GM10248 (cell line): ENCODE measurements around the gene BTG4.
A peak's percentile ranks its signal among the peaks of the same experiment; 100 is the strongest.

Source experiments
- CTCF ChIA-PET: fragments of 300-600 bp; sonication (Branson Sonifier 250); formaldehyde crosslinking; extraction: SDS; loops from one replicate; lab custom pipeline; 2021; ENCODE audit warnings: antibody characterized with exemption; lab: Yijun Ruan, JAX
- POLR2A ChIA-PET: fragments of 350-650 bp; sonication (Branson Sonifier 250); formaldehyde crosslinking; extraction: SDS; loops from one replicate; lab custom pipeline; 2020; ENCODE audit warnings: antibody characterized with exemption; lab: Yijun Ruan, JAX
- DNase-seq: peaks from one replicate; pipeline ENCODE4 v3.0.0; 2012; ENCODE audit errors: extremely low spot score
- CTCF ChIP-seq: IDR thresholded peaks from 2 replicates; pipeline ENCODE4 v1.5.1; 2012; ENCODE audit warnings: mild to moderate bottlenecking, low read depth; ENCODE audit errors: extremely low read depth, missing control alignments, control extremely low read depth

Gene BTG4

GRCh38 chr11:111452817-111453552 is 59.2 kb downstream of the BTG4 start:
- ChIA-PET CTCF (interaction anchor here (1.1 to 4.8 kb wide), 3 partner anchors 8 to 382 kb away, joined by 3 to 19 read pairs (median 3); no protein-coding TSS in a partner anchor), POLR2A (no interaction called here)
- no peak for DNase-seq
- TF ChIP-seq CTCF = no peak

GRCh38 chr11:111452146-111452545 is 60.0 kb downstream of the BTG4 start:
- CTCF ChIA-PET = interaction anchor here (4.8 kb wide), 1 partner anchor 170 kb away, joined by 19 read pairs; no protein-coding TSS in a partner anchor

DNA sequence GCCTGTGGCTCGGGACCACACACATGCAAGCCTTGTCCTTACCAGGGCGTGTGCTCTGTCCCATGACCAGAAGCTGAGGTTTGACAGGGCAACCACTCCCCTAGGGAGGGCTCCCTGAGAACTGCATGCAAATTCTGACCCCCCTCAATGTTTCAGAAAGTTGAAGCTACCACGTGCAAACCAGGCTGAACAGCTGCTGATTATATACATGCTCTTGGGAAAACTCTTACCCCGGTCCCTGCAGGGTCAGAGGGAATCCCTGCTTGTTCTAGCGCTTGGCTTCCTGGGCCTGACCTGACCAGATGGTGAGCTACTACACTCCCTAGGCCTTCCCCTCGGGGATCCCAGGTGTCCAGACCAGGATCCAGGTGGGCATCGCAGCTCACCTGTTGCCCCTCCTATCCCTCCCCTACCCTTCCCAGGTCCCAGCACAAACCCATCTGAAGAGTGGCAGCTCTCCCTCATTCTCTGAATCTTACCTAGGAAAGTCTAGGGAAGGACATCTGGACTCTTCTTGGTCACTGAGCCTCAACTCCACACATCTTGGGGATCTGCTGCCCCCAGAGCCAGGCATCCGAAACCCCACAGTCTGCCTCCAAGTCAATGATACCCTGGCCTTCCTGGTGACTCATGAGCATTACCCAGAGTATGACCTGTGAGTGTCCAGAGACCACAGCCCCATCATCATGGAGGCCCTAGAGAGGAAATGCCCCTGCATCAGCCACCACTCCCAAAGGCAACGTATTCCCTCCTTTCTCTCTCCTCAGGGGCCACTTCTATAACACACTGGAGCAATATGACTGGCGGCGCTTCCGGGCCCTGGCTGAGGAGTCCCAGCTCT is 61.5 kb downstream of the BTG4 start:
- peak; percentile 43 for DNase-seq
- ChIA-PET POLR2A (interaction anchor here (0.6 kb wide), 1 partner anchor 39 kb away, joined by 3 read pairs; no protein-coding TSS in a partner anchor), CTCF (interaction anchor here (0.9 to 4.8 kb wide), 10 partner anchors 10 to 181 kb away, joined by 3 to 19 read pairs (median 4); no protein-coding TSS in a partner anchor)
- TF ChIP-seq CTCF = no peak

More at GRCh38 chr11:111452146-111452545, 60.0 kb downstream of the BTG4 start:
- POLR2A ChIA-PET = no interaction called here
- TF ChIP-seq CTCF = no peak
- DNase-seq = no peak

- ChIA-PET POLR2A (interaction anchor here (0.6 kb wide), 2 partner anchors 40 to 167 kb away, joined by 3 to 7 read pairs; no protein-coding TSS in a partner anchor), CTCF (interaction anchor here (0.9 to 4.8 kb wide), 10 partner anchors 11 to 180 kb away, joined by 3 to 19 read pairs (median 4); no protein-coding TSS in a partner anchor)
- no peak for TF ChIP-seq CTCF
- DNase-seq = no peak
Measured at GRCh38 chr11:111449696-111450479, 62.3 kb downstream of the BTG4 start.

DNA sequence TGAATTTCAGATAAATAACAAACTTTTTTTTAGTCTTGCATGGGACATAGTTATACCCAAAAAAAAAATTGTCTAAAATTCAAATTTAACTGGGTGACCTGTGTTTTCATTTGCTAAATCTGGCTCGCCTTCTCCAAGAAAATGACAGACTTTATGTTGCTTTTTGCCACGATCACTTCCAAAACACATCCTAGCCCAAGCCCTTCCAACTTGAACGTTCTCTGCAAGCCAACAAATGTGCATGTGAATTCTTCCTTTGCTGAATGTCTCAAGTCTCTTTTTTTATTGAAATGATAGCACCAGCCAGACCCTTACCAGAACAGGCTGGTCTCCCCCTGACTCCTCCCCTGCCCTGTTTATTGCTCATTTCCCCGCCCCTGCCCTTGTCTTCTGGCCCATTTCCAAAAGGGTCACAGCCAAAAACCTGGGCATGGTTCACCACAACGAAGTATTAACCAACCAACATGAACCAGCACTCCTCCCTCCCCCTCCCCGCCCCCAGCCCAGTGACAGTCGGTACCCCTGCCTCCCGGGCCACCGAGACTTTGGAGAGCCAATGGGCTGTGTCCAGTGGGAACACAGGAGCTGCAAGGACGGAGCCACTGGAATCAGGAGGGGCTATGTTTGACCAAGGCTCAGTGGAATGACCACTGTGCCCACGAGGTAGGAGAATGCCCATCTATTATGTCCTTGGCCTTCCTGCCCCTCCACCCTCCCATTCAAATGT is 63.2 kb downstream of the BTG4 start:
- CTCF ChIA-PET = interaction anchor here (1.8 to 4.8 kb wide), 3 partner anchors 20 to 167 kb away, joined by 10 to 122 read pairs (median 19); no protein-coding TSS in a partner anchor
- TF ChIP-seq CTCF = no peak
- POLR2A ChIA-PET = interaction anchor here (0.6 kb wide), 1 partner anchor 166 kb away, joined by 7 read pairs; no protein-coding TSS in a partner anchor
- DNase-seq = no peak
